BE2C (cell line): Measurements from ENCODE around the gene RBPJL.

Experiments
- DNase-seq: peaks from one replicate; pipeline ENCODE4 v3.0.0-alpha.2; 2020
- H3K27me3 ChIP-seq: fragments of 250-450 bp; sonication (Bioruptor Pico); 2 replicates; pipeline ENCODE4 v1.5.1; 2020; ENCODE audit warnings: mild to moderate bottlenecking
- H3K36me3 ChIP-seq: fragments of 250-450 bp; sonication (Bioruptor Pico); 2 replicates; pipeline ENCODE4 v1.5.1; 2020; ENCODE audit warnings: mild to moderate bottlenecking
- H3K4me1 ChIP-seq: fragments of 250-450 bp; sonication (Bioruptor Pico); 2 replicates; pipeline ENCODE4 v1.5.1; 2020
- H3K4me3 ChIP-seq: 2 replicates; pipeline ENCODE4 v1.5.1; 2011; ENCODE audit warnings: low read depth, low read length
- H3K9me3 ChIP-seq: fragments of 250-450 bp; sonication (Bioruptor Pico); 2 replicates; pipeline ENCODE4 v1.5.1; 2020
- TF ChIP-seq, protein P1 (sequence below): IDR thresholded peaks from 2 replicates; pipeline ENCODE4 v1.5.1; 2012; ENCODE audit warnings: mild to moderate bottlenecking, low read depth, low read length

Gene RBPJL

DNA sequence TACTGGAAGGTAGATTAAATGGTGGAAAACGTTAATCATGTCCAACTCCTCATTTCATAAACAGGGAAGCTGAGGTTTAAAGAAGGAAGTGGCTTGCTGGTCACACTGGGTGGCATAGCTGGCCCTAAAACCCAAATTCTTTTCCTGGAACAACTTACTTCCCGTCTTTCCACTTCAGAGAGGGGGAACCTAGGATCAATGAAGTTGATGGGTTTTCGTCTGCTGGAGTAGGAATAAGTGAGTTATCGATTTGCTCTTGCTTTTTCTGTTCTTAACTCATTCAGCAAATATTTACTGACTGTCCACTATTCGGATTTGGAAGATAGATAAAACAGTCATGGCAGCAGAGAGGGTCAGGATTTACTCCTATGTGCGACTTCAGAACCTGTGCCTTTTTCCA is 55.2 kb downstream of the RBPJL start:
- Histone ChIP-seq H3K4me3 (no peak overlapping the region), H3K4me1 (no peaks in the 10 kb centered on the region), H3K9me3 (no peaks in the 10 kb centered on the region), H3K36me3 (peaks cover under 1% of the 10 kb centered on the region; the same call in 1 of the 2 replicates), H3K27me3 (no peaks in the 10 kb centered on the region)
- no peak for DNase-seq
- TF ChIP-seq, protein P1, sequence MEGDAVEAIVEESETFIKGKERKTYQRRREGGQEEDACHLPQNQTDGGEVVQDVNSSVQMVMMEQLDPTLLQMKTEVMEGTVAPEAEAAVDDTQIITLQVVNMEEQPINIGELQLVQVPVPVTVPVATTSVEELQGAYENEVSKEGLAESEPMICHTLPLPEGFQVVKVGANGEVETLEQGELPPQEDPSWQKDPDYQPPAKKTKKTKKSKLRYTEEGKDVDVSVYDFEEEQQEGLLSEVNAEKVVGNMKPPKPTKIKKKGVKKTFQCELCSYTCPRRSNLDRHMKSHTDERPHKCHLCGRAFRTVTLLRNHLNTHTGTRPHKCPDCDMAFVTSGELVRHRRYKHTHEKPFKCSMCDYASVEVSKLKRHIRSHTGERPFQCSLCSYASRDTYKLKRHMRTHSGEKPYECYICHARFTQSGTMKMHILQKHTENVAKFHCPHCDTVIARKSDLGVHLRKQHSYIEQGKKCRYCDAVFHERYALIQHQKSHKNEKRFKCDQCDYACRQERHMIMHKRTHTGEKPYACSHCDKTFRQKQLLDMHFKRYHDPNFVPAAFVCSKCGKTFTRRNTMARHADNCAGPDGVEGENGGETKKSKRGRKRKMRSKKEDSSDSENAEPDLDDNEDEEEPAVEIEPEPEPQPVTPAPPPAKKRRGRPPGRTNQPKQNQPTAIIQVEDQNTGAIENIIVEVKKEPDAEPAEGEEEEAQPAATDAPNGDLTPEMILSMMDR, result no peak

GRCh38 chr20:45362804-45363610 is 56.4 kb downstream of the RBPJL start, which contains the start of gene SYS1:
Gene SYS1 (plus strand): TSS chr20:45363156. CDS start chr20:45363532, 376 bp downstream.
- DNase-seq, result peak; percentile 99
- TF ChIP-seq, protein P1, result peak; percentile 86
- H3K27me3 ChIP-seq, result no peaks in the 10 kb centered on the region

GRCh38 chr20:45363611-45364492 is 57.2 kb downstream of the RBPJL start:
- H3K4me1 ChIP-seq, result no peaks in the 10 kb centered on the region
- DNase-seq, result no peak
- H3K9me3 ChIP-seq, result no peaks in the 10 kb centered on the region
- TF ChIP-seq, protein P1, result no peak
- peaks cover 10% of the 10 kb centered on the region for H3K36me3 ChIP-seq
- no peaks in the 10 kb centered on the region for H3K27me3 ChIP-seq
- peak overlapping the region; percentile 85 for H3K4me3 ChIP-seq

More at GRCh38 chr20:45362804-45363610, 56.4 kb downstream of the RBPJL start, which contains the start of gene SYS1:
- Histone ChIP-seq H3K9me3 (no peaks in the 10 kb centered on the region), H3K4me3 (peak within 1 kb of the TSS; percentile 85), H3K4me1 (no peaks in the 10 kb centered on the region), H3K36me3 (peaks cover 5% of the 10 kb centered on the region; the same call in 1 of the 2 replicates)

DNA sequence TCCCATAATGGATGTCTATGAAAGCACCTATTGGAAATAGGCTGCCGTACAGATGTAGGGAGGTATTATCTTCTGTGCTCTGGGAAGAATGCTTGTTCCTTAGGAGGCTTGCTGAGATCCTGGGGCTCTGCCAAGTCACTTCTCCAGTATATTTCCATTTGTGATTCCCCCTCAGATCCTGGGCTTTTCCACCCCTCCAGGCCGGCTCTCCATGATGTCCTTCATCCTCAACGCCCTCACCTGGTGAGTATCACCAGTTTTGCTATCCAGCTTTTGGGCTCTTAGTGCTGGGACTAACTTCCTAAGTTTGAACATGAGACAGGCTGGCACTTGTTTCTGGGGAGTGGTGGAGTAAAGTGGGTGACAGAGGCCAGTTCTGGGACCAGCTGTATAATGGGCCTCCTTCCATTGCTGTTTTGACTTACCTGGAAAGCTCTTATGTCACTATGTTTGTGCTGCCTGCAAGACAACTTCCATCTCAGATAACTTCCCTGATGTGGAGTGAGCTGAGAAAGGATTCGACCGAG is 58.9 kb downstream of the RBPJL start:
- H3K9me3 ChIP-seq, result no peaks in the 10 kb centered on the region
- no peaks in the 10 kb centered on the region for H3K4me1 ChIP-seq
- TF ChIP-seq, protein P1, result no peak
- no peak for DNase-seq
- peaks cover 10% of the 10 kb centered on the region for H3K36me3 ChIP-seq
- no peak overlapping the region for H3K4me3 ChIP-seq
- H3K27me3 ChIP-seq, result no peaks in the 10 kb centered on the region

DNA sequence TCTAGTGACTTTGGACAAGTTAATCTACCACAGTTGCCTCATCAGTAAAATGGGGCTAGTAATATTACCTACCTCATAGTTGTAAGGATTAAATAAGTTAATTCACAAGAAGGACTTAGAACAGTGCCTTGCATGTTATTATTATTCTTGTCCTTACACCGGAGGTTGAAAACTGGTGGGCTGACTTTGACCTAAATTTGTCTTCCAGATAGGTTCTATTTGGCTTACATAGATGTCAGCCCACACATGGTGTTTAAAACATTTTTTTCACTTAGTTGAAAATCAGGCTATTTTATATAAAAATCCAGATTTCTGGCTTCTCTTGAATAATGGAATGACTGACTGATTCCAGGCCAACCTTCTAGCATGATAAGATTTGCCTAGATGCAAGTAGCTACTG is 59.6 kb downstream of the RBPJL start:
- Histone ChIP-seq H3K27me3 (no peaks in the 10 kb centered on the region), H3K4me3 (no peak overlapping the region), H3K36me3 (peaks cover 10% of the 10 kb centered on the region), H3K4me1 (no peaks in the 10 kb centered on the region), H3K9me3 (no peaks in the 10 kb centered on the region)
- DNase-seq, result no peak
- TF ChIP-seq, protein P1, result no peak
